Kidney (tissue), 14 donors: ENCODE data around the gene XYLB. TPM values are rescaled to one million over a fixed set of nuclear protein-coding genes. Genes with fewer than 3 reads are reported as not detected.

Experiments used
- DNase-seq, 5 donors: peaks; one replicate each; pipeline ENCODE4 v3.0.0-alpha.2; 2013 to 2020
- FAIRE-seq: peaks from 2 replicates; lab custom pipeline; 2012; peaks lifted over from hg19 to GRCh38; lab: Jason Lieb, UNC
- H3K27ac ChIP-seq, 2 donors: one replicate each; pipeline ENCODE4 v1.7.0; 2013; ENCODE audit warnings: low read depth in 2 of 2, low read length in 2 of 2, inconsistent platforms in 1 of 2
- H3K27me3 ChIP-seq: one replicate; pipeline ENCODE4 v1.7.1; 2013; ENCODE audit warnings: low read length, inconsistent platforms; ENCODE audit not compliant: control insufficient read depth, insufficient read depth
- H3K36me3 ChIP-seq, 3 donors: one replicate each; pipeline versions ENCODE4 v1.7.0 to v1.7.1; 2013; ENCODE audit warnings: low read length in 3 of 3, control low read depth in 1 of 3, inconsistent platforms in 1 of 3; ENCODE audit not compliant: insufficient read depth in 3 of 3, control insufficient read depth in 2 of 3
- H3K4me1 ChIP-seq, 3 donors: one replicate each; pipeline versions ENCODE4 v1.7.0 to v1.7.1; 2013; ENCODE audit warnings: low read length in 3 of 3, inconsistent platforms in 1 of 3, low read depth in 1 of 3; ENCODE audit not compliant: control insufficient read depth in 2 of 3, insufficient read depth in 2 of 3
- H3K4me3 ChIP-seq, 3 donors: one replicate each; pipeline versions ENCODE4 v1.7.0 to v1.8.1; 2013; ENCODE audit warnings: low read length in 3 of 3, control low read depth in 1 of 3, inconsistent platforms in 1 of 3
- H3K9ac ChIP-seq, 3 donors: one replicate each; pipeline versions ENCODE4 v1.7.0 to v1.7.1; 2013; ENCODE audit warnings: low read length in 3 of 3, control low read depth in 1 of 3, inconsistent platforms in 1 of 3
- H3K9me3 ChIP-seq, 3 donors: one replicate each; pipeline versions ENCODE4 v1.7.0 to v1.7.1; 2013; ENCODE audit warnings: low read length in 3 of 3, control low read depth in 1 of 3, inconsistent platforms in 1 of 3; ENCODE audit not compliant: control insufficient read depth in 2 of 3, insufficient read depth in 1 of 3
- intact Hi-C: fragments of 100-400 bp; cut with DNase I; formaldehyde crosslinking; loops from one replicate; pipeline ENCODE4 v1.11.1; 2022
- polyA plus RNA-seq: library from polyadenylated mRNA; stranded (reverse); fragments of 350-450 nt; fragmentation: Illumina TruSeq; extraction: RNeasy Lipid Tissue Mini Kit (QIAGEN cat#74804); gene quantifications from one replicate; pipeline ENCODE4 v1.2.3, GENCODE V29; 2014; ENCODE audit warnings: low read depth, low replicate concordance; ENCODE audit not compliant: insufficient read depth
- total RNA-seq: library from RNA; stranded (reverse); fragmentation: NEBNext Ultra II Directional; extraction: Animal tissue kit (Norgen Biotek cat#: 25700); gene quantifications from one replicate; pipeline ENCODE4 v1.2.1, GENCODE V29; 2021
- TF ChIP-seq, protein P1 (sequence below): IDR thresholded peaks from 3 replicates; pipeline ENCODE4 v1.5.1; 2012; ENCODE audit warnings: mild to moderate bottlenecking, moderate library complexity, borderline replicate concordance; ENCODE audit not compliant: insufficient read depth; ENCODE audit errors: extremely low read depth
- donor health status: control.
- donor health status: control.
- donor health status: control.
- donor health status: control.
- donor health status: control.
- donor health status: DM: yes; HTN: yes; CAD: no.
- donor health status: Normal renal cell carcinoma (clear cell type).

Gene XYLB
- total and polyA plus RNA-seq, 2 donors from 2014 or later: 6.0 to 7.9 TPM

DNA sequence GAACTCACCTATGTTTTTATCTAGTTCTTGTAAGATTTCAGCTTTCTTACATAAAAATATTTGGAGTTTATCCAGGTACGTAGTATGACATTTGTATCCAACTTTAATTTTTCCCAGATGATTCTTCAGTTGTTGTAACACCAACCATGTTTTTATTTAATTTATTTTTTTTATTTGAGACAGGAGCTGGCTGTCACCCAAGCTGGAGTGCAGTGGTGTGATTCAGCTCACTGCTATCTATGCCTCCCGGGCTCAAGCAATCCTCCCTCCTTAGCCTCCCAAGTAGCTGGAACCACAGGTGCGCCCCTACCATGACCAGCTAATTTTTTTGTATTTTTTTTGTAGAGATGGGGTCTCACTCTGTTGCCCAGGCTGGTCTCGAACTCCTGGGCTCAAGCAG lies 6.6 kb downstream of the XYLB start:
- peaks cover 0 to 6% (median 0%) of the 10 kb centered on the region in 3 donors for H3K36me3 ChIP-seq
- TF ChIP-seq, protein P1, sequence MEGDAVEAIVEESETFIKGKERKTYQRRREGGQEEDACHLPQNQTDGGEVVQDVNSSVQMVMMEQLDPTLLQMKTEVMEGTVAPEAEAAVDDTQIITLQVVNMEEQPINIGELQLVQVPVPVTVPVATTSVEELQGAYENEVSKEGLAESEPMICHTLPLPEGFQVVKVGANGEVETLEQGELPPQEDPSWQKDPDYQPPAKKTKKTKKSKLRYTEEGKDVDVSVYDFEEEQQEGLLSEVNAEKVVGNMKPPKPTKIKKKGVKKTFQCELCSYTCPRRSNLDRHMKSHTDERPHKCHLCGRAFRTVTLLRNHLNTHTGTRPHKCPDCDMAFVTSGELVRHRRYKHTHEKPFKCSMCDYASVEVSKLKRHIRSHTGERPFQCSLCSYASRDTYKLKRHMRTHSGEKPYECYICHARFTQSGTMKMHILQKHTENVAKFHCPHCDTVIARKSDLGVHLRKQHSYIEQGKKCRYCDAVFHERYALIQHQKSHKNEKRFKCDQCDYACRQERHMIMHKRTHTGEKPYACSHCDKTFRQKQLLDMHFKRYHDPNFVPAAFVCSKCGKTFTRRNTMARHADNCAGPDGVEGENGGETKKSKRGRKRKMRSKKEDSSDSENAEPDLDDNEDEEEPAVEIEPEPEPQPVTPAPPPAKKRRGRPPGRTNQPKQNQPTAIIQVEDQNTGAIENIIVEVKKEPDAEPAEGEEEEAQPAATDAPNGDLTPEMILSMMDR: no peak
- no peak overlapping the region for H3K9ac ChIP-seq
- no peaks in the 10 kb centered on the region for H3K9me3 ChIP-seq
- no peaks in the 10 kb centered on the region for H3K4me1 ChIP-seq
- intact Hi-C loops: no loop called here
- FAIRE-seq (no peak), DNase-seq (no peak)
- no peak overlapping the region for H3K4me3 ChIP-seq
- no peaks in the 10 kb centered on the region for H3K27me3 ChIP-seq
- H3K27ac ChIP-seq: no peak overlapping the region

GRCh38 chr3:38354588-38355330 lies 8.2 kb downstream of the XYLB start:
- Histone ChIP-seq H3K9ac (no peak overlapping the region), H3K4me1 (no peaks in the 10 kb centered on the region), H3K36me3 (peaks cover 0 to 6% (median 0%) of the 10 kb centered on the region in 3 donors), H3K27ac (no peak overlapping the region), H3K27me3 (no peaks in the 10 kb centered on the region), H3K9me3 (no peaks in the 10 kb centered on the region), H3K4me3 (no peak overlapping the region)
- TF ChIP-seq, protein P1: no peak
- peak in 1 of 5 donors; percentile 58 for DNase-seq
- intact Hi-C loops: no loop called here
- FAIRE-seq: no peak

DNA sequence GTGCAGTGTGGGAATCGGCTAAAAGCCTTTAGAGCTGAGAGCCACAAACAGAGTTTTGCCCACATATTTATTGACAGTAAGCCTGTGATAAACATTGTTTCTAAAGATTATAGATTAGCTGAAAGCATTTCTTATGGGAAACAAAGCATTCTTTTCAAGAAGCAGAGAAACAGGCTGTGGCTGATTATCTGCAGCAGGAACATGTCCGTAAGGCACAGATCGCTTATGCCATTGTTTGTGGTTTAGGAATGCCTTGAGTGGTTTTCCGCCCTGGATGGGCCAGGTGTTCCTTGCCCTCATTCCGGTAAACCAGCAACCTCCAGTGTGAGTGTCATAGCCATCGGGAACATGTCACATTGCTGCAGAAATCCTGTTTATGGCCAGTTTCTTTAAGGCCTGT lies 12.5 kb downstream of the XYLB start:
- no peak for DNase-seq
- Histone ChIP-seq H3K9me3 (no peaks in the 10 kb centered on the region), H3K27me3 (no peaks in the 10 kb centered on the region), H3K4me1 (no peaks in the 10 kb centered on the region), H3K9ac (no peak overlapping the region), H3K27ac (no peak overlapping the region), H3K36me3 (peaks cover 0 to 15% (median 4%) of the 10 kb centered on the region in 3 donors), H3K4me3 (no peak overlapping the region)
- FAIRE-seq: no peak
- TF ChIP-seq, protein P1: no peak
- intact Hi-C loops: no loop called here

DNA sequence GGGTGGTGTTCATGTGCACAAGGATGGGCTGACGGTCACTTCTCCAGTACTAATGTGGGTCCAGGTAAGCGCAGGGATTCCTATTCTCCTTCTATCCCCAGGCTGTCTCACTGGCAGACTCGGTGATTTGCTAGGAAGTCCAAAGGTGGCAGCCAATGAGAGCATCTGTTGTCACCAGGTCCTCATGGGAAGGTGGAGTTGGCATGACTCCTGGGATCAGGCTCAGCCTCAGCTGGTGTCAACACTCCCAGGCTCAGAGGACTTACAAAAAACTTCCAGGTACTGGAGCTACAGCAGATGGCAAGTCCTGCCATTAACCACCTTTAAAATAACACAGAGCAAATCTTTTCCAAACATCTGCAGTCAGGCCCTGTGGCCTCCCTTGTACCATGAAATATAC lies 13.8 kb downstream of the XYLB start:
- TF ChIP-seq, protein P1: no peak
- Histone ChIP-seq H3K4me3 (no peak overlapping the region), H3K4me1 (no peaks in the 10 kb centered on the region), H3K27ac (no peak overlapping the region), H3K27me3 (no peaks in the 10 kb centered on the region), H3K9ac (no peak overlapping the region), H3K36me3 (peaks cover 0 to 20% (median 9%) of the 10 kb centered on the region in 3 donors), H3K9me3 (no peaks in the 10 kb centered on the region)
- no peak for FAIRE-seq
- DNase-seq: no peak
- intact Hi-C loops: no loop called here
